HG03575 (cell line): ENCODE measurements around the gene CAV3.

Source experiments
- ATAC-seq: cut with Tn5 transposase; IDR thresholded peaks from one replicate; pipeline ENCODE4 v1.9.1; 2021; ENCODE audit not compliant: unreplicated experiment, insufficient number of reproducible peaks, low FRiP score; ENCODE audit errors: extremely low read depth

The CAV3 gene

DNA sequence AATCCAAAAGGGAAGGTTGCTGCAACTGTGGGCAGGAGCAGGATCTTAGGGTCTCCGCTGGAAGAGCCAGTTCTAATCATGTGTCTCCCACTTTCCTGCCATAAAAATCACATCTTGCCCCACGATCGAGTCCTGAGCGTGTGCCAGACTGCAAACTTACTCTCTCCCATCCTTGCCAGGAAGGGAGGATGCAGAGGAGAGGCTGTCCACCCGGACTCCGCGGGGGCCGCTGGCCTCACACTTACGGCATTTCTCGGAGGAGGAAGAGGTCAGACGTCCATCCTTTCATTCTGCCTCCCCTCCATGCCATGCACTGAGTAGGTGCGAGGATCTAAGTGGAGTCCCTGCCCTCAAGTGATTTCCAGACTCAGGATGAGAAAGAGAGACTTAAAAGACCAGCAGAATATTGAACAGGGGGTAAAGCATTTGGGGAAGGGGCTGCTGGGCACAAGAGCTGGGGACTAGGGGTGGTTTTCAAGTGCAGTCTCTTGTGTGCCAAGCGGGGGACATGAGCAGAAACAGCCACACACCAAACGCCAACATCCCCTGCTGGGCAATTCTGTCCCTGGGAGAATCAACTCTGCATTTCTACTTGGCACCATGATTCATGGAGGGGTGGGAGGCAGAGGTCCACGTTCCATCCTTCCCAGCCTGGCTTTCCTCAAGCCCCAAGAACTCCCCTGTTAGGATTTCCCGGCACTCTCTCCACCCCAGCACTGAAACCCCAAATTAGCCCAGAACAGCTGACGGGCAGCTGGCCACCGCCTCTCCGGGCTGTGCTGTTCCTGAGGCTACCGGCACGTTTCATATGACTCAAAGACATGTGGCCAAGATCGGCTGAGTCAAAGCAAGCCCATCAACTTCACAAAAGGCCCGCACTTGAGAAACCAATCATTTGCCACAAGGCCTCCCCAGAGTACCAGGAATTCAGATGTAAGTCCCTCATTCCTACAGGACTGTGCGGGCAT is 24.2 kb downstream of the CAV3 start:
- no peak for ATAC-seq

- no peak for ATAC-seq
Observed at GRCh38 chr3:8759038-8759707, 25.6 kb downstream of the CAV3 start.

GRCh38 chr3:8760091-8760490 is 26.5 kb downstream of the CAV3 start:
- ATAC-seq, result no peak

DNA sequence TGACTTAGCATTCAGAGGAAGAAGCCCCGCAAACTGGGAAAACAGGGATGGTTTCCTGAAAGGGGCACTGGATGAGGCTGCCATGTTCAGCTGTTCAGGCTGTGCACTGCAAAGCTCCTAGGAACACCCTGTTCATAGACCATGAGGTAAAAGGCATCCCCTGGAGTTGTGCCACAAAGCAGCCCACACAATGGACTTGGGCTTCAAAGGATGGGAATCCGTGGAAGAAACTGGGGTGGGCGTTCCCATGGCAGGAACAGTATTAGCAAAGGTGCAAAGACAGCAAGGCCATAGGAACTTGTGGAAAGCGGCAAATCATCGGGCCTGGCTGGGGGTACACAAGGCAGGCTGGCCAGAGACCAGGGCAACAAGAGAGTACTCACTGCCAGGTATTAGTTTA is 26.9 kb downstream of the CAV3 start:
- ATAC-seq, result no peak

DNA sequence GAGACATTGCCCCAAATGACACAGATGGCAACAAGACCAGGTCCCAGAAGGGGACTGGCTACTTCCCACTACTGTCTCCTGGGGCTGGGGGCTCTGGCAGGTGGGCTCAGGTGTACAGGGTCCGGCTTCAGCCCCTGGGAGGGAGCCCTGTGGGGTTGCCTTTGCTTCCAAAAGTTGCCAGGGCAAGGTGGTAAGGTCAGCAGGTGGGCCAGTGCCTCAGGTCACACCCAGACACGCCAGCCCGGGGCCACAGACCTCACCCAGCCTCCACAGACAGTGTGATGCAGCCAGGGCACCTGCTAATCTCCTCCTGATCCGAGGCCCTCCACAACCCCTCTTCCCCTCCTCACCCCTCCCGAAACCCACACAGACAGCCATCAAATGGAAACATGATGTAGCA is 28.3 kb downstream of the CAV3 start:
- ATAC-seq, result no peak

GRCh38 chr3:8762607-8763377 is 29.2 kb downstream of the CAV3 start:
- ATAC-seq, result no peak

GRCh38 chr3:8764528-8764927 is 30.9 kb downstream of the CAV3 start:
- ATAC-seq, result no peak

DNA sequence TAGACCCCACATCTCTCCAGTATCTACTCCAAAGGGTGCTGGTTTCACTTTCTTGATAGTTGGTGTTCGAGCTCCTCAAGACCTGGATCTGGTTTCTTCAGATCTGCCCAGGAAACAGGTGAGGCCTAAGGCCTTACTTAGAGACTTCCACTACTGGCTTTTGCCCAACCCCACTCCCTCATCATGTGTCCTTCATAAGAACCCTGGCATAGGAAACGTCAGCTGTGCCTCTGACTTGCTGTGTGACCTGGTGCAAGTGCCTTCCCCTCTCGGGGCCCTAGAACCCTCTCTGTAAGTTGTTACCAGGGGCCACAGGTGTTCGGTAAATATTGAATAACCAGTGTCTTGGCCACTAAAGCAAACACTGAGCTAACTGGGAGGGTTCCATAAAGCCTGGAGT is 31.9 kb downstream of the CAV3 start:
- ATAC-seq, result no peak

- ATAC-seq, result no peak
Observed at GRCh38 chr3:8766148-8766547, 32.5 kb downstream of the CAV3 start.

DNA sequence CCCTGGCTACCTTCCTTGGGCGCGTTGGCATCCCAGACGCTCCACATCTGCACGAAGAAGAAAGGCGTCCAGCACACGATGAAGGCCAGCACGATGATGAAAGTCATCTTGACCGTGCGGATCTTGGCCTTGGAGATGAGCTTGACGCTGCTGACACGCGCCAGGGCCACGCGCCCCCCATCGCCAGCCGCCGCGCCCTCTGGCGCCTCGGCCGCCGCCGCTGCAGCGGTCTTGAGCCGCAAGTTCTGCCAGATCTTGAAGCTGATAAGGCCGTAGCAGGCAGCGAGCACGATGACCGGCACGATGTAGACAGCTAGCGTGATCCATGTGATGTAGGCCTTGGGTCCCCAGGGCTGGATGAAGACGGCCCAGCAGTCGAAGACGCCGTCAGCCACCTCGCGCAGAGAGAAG is 33.7 kb downstream of the CAV3 start:
- no peak for ATAC-seq

- ATAC-seq, result peak; percentile 39
Observed at GRCh38 chr3:8767667-8768363, 34.2 kb downstream of the CAV3 start.

GRCh38 chr3:8768364-8769087 is 34.9 kb downstream of the CAV3 start:
- peak; percentile 2 for ATAC-seq

DNA sequence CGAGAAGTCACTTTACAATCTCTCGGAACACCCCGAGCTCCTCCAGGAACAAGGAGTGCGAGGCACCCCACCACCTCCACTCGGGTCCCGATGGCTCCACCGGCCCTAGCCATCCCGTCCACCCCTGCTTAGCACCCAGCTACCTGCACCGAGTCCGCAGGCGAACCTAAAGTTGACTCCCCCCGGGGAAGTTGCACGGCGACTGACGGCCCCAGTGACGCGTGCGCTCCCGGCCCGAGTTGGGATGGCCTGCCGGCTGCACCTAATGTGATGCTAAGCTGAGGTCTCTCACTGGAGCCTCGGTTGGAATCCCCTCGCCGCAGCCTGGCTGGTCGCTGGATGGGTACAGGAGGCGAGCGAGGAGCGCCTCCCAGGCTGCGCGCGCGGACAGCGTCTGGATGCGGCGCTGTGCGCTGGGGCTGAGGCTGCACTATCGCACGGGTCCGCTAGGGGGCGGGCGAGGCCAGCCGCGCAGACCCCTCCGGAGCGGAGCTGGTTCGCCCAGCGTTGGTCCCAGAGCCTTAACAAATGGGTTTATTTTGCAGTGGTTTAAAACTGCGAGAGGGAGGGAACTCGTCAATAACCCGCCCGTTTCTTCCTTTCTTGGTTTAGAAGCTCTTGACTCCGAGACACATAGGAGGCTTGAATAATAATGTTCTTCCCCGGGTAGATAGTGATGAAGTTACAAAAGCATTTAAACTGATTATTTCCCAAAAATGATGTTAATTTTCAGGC is 35.7 kb downstream of the CAV3 start, which contains the start of gene OXTR:
OXTR (minus strand) TSS at position 526 of the 735 bp plus-strand sequence. CDS start 1,426 bp downstream, outside the sequence.
- peak; percentile 50 for ATAC-seq

GRCh38 chr3:8773941-8774542 is 40.4 kb downstream of the CAV3 start:
- no peak for ATAC-seq

DNA sequence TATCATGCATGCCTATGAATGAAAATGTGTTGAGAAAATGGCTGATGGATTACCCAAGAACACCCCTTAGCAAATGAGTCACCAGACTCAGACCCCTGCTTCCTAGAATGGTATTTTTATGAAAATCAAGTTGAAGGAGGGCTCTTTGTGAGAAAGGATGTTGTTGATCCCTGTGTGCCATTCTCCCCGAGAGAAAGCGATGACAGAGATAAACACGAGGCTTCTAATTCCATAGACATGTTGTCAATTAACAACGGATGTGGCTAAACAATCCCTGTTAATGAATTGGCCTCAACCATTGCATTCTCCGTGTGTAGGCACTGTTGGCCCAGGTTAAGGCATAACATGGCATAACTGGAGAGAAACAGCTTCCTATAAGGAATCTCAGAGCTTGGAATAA is 41.6 kb downstream of the CAV3 start:
- no peak for ATAC-seq

DNA sequence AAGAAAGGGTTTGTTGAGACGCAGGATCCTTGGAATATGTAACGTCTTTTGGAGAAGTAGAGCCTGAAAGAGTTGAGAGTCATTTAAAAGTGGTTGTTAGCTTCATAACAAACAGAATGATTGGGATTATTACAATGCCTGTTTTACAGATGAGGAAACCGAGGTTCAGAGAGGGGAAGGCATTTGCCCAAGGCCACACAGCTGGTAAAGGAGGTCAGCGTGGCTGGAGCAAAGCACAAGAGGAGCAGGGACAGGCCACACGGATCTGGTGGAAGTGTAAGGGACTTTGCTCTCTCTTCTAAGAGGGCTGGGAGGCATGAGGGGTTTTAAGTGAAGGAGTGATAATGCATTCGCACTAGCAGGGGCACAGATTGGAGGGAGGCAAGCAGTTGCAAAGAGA is 42.0 kb downstream of the CAV3 start:
- no peak for ATAC-seq

GRCh38 chr3:8776406-8776805 is 42.8 kb downstream of the CAV3 start:
- ATAC-seq, result no peak
